ENCODE measurements around the gene PARP9. TPM values are rescaled to one million over a fixed set of nuclear protein-coding genes. Genes with fewer than 3 reads are reported as not detected.
"Not testable (repeated sequence)": the region's sequence is repeated elsewhere in the genome, so short reads cannot be mapped to it uniquely, and the experiment has no call there.

Gene PARP9
- total RNA-seq, 1 donor from 2014 or later: 10.0 TPM

GRCh38 chr3:122536632-122537001 lies 27.5 kb downstream of the PARP9 start:
- DNase-seq: no peak
- intact Hi-C loops (cut with DNase I): no loop called here
- no peak for ATAC-seq (ENCODE audit: poor library complexity)

GRCh38 chr3:122535964-122536631 lies 28.0 kb downstream of the PARP9 start:
- intact Hi-C loops (cut with DNase I): no loop called here
- DNase-seq: no peak
- ATAC-seq (ENCODE audit: poor library complexity): no peak

- no peak for ATAC-seq (ENCODE audit: poor library complexity)
- no peak for DNase-seq
These were observed 30.2 kb downstream of the PARP9 start for GRCh38 chr3:122533931-122534334.

DNA sequence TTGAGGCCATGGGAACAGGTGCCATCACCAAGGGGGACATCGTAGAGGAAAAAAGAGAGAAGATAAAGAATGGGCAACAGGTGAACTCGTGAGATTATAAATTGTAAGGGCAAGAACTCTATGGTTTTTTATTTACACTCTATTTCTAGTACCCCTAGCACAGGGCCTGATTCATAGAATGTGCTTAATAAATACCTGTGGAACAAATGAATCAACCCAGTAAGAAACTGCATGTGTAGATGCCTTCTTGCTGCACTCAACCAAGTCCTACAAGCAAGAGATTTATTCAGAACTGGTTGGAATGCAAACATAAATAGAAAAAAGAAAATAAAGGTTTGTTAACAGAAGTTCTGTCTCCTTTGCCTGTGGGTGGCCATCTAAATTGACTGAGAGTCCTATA lies 30.6 kb downstream of the PARP9 start:
- ATAC-seq (ENCODE audit: poor library complexity) (no peak), DNase-seq (no peak)
- intact Hi-C loops (cut with DNase I): no loop called here

More at GRCh38 chr3:122533931-122534334, 30.2 kb downstream of the PARP9 start:
- intact Hi-C loops (cut with DNase I): no loop called here

DNA sequence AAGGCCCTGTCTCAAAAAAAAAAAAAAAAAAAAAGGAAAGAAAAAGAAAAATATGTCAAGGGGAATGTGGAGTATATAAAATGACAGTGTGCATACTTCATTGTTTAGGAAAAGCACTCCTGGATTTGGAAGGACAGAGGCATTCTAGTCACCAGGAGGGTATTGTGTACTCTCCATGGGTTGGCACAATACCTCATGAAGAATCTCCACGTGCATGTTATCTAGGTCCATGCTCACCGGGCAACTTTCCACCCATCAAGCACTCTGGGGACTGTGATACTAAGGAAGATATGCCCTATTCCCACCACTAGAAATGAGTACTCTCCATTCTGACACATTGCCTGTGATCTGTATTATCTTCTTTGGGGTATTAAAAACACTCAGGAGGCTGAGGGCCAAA lies 33.9 kb downstream of the PARP9 start:
- ATAC-seq (ENCODE audit: poor library complexity): no peak
- intact Hi-C loops (cut with DNase I): no loop called here
- DNase-seq: no peak

DNA sequence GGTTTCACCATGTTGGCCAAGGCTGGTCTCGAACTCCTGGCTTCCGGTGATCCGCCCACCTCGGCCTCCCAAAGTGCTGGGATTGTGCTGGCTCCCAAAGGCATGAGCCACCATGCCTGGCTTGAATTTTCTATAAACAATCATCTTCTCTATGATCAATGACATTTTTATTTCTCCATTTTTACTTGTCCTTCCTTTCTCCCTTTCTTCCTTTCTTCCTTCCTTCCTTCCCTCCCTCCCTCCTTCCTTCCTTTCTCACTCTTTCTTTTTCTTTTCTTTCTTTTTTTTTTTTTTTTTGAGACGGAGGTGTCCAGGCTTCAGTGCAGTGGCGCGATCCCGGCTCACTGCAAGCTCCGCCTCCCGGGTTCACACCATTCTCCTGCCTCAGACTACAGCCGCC lies 40.8 kb downstream of the PARP9 start:
- no peak for DNase-seq
- ATAC-seq (ENCODE audit: poor library complexity): no peak
- intact Hi-C loops (cut with DNase I): no loop called here

DNA sequence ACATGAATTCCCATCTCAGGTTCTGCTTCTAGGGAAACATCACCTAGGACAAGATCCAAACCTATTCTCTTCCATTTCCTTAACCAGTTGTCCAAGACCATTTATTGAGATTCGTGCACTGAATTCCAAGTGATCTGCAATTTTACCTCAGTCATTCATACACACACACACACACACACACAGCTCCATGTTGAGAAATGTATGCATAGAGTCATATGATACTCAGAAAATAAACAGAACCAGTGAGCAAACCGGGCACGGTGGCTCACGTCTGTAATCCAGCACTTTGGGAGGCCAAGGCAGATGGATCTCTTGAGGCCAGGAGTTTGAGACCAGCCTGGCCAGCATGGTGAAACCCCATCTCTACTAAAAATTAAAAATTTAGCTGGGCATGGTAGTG lies 43.2 kb downstream of the PARP9 start:
- no peak for DNase-seq
- no peak for ATAC-seq (ENCODE audit: poor library complexity)
- intact Hi-C loops (cut with DNase I): no loop called here

GRCh38 chr3:122519693-122520092 lies 44.4 kb downstream of the PARP9 start:
- ATAC-seq (ENCODE audit: poor library complexity): no peak
- DNase-seq: no peak
- intact Hi-C loops (cut with DNase I): no loop called here

GRCh38 chr3:122516846-122517360 lies 47.2 kb downstream of the PARP9 start:
- ATAC-seq (ENCODE audit: poor library complexity) (no peak), DNase-seq (no peak)
- intact Hi-C loops (cut with DNase I): no loop called here

DNA sequence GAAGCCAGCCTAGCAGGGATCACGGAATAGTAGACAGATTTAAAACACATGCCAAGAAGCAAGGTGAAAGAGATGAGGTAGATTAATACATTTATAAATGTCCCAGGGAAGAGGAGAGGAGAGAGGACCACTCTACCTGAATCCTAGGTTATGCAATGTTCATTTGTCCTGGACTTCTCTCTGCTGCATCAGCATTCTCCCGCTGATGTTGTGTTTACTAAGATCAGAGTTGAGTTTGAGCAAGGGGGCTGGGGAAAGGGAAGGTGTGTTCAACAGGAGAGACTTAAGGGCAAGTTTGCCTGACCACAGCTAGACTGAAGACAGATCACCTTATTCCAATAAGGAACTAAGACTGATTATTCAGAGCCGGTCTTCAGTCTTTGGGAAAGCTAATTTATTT lies 48.2 kb downstream of the PARP9 start:
- no peak for ATAC-seq (ENCODE audit: poor library complexity)
- DNase-seq: no peak
- intact Hi-C loops (cut with DNase I): no loop called here

- intact Hi-C loops (cut with DNase I): no loop called here
- ATAC-seq (ENCODE audit: poor library complexity): no peak
- peak; percentile 37 for DNase-seq
These were observed 49.1 kb downstream of the PARP9 start for GRCh38 chr3:122515020-122515468.

DNA sequence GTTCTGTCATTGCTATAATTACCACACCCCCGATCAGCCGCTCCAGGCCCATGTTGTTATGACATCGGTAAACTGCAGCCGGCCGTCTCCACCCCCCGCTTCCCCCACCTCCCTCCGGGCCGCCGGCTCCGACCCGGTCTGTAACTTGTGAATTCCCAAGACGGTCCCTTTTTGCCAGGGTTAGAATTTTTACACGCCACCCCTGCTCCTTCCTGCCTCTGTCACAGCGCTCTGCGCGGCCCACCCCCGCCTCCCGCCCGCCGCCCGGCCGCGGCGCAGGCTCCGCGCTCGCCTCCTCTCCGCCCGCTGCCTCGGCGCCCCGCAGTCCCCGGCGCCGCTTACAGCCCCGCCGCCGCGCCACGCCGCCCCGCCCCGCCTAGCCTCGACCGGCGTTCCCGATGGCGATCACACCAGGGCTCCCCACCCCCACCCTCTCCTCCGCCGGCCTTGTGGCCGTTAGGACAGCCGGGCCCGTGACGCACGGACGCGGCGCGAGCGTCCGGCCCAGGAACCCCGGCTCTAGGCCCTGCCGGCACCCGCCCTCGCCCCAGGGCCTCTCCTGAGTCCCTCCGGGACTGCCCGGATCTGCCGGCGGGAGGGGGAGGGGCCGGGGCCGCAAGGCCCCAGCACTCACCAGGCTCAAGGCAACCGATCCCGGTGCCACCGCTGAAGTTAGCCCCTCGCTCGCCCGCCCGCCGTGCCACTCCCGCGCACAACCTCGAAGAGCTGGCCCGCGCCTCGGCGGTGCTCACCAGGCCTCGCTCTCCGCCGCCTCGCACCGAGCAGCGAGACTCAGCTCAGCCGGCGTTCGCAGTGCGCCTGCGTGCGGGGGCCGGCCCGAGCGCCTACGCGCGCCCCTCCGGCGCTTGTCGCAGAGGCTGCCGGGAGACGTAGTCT lies 49.7 kb downstream of the PARP9 start, which contains the start of gene KPNA1:
KPNA1 (minus strand) TSS at position 817 of the 897 bp plus-strand sequence. CDS start 18,374 bp downstream, outside the sequence.
- DNase-seq: peak; percentile 92
- intact Hi-C loops (cut with DNase I): no loop called here

DNA sequence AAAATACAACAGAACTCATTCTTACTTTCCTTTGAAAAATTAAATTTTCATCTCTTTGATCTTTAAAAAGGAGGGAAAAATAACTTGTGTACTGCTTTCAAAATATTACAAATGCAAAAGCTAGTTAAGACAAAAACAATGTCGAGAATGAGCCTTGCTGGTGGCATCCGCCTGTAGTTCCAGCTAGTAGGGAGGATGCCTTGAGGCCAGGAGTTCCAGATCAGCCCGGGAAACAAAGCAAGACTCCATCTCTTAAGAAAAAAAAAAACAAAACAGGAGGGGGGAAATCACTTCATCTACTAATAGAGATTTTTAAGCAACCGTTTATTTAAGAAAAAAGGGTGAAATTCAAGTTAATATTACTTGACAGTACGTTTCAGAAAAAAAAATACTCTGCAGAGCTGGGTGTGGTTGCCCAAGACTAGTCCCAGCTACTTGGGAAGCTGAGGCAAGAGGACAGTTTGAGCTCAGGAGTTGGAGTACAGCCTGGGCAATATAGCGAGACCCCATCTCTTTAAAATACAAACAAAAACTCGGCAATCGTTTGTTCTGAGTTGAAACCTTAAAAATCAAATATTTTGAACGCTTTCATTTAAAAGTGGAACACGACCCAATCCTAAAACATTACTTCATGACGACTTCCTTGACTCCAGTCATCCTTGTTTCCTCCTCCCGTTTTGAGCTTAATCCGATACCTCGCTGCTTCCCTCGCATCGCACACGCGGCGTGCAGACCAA lies 50.5 kb downstream of the PARP9 start:
- DNase-seq (no peak), ATAC-seq (ENCODE audit: poor library complexity) (no peak)
- intact Hi-C loops (cut with DNase I): no loop called here

More for the DNA sequence above, 49.7 kb downstream of the PARP9 start, which contains the start of gene KPNA1:
- ATAC-seq (ENCODE audit: poor library complexity): peak; percentile 99

GRCh38 chr3:122512284-122512683 lies 51.8 kb downstream of the PARP9 start:
- DNase-seq (no peak), ATAC-seq (ENCODE audit: poor library complexity) (no peak)
- intact Hi-C loops (cut with DNase I): no loop called here

- intact Hi-C loops (cut with DNase I): no loop called here
- ATAC-seq (ENCODE audit: poor library complexity): no peak
- no peak for DNase-seq
These were observed 53.1 kb downstream of the PARP9 start for GRCh38 chr3:122510878-122511535.

DNA sequence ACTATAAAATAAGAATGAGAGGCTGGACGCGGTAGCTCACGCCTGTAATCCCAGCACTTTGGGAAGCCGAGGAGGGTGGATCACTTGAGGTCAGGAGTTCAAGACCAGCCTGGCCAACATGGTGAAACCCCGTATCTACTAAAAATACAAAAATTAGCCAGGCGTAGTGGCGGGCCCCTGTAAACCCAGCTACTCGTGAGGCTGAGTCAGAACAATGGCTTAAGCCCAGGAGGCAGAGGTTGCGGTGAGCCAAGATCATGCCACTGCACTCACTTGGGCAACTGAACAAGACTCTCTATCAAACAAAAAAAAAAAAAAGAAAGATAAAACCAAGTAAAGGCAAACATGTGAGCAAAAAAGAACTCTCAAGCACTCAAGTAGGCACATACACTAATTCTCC lies 55.2 kb downstream of the PARP9 start:
- DNase-seq; ATAC-seq (ENCODE audit: poor library complexity); intact Hi-C loops (cut with DNase I): not testable (repeated sequence)

GRCh38 chr3:122508135-122508914 lies 55.8 kb downstream of the PARP9 start:
- ATAC-seq (ENCODE audit: poor library complexity): no peak
- intact Hi-C loops (cut with DNase I): no loop called here
- no peak for DNase-seq

DNA sequence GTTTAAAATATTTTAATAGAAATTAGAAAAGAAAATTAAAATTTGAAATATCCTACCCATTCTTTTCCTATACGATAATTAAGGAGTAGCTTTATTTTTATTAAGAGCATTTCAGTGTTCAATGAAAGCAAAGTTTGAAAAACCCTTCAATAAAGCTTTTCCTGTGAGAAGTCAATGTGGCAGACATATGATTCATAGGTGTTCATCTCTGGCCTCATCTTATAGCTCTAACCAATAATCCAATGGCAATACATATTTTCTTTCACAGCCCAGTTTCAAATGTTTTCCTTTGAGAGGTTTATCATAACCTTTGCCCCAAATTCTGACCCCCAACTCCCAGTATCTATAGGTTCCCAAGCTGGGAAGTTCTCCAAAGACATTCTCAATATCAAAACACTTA lies 57.6 kb downstream of the PARP9 start:
- intact Hi-C loops (cut with DNase I): no loop called here
- DNase-seq (no peak), ATAC-seq (ENCODE audit: poor library complexity) (no peak)
